ENCODE data around the gene FADS3.

FADS3 gene, protein sequence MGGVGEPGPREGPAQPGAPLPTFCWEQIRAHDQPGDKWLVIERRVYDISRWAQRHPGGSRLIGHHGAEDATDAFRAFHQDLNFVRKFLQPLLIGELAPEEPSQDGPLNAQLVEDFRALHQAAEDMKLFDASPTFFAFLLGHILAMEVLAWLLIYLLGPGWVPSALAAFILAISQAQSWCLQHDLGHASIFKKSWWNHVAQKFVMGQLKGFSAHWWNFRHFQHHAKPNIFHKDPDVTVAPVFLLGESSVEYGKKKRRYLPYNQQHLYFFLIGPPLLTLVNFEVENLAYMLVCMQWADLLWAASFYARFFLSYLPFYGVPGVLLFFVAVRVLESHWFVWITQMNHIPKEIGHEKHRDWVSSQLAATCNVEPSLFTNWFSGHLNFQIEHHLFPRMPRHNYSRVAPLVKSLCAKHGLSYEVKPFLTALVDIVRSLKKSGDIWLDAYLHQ

DNA sequence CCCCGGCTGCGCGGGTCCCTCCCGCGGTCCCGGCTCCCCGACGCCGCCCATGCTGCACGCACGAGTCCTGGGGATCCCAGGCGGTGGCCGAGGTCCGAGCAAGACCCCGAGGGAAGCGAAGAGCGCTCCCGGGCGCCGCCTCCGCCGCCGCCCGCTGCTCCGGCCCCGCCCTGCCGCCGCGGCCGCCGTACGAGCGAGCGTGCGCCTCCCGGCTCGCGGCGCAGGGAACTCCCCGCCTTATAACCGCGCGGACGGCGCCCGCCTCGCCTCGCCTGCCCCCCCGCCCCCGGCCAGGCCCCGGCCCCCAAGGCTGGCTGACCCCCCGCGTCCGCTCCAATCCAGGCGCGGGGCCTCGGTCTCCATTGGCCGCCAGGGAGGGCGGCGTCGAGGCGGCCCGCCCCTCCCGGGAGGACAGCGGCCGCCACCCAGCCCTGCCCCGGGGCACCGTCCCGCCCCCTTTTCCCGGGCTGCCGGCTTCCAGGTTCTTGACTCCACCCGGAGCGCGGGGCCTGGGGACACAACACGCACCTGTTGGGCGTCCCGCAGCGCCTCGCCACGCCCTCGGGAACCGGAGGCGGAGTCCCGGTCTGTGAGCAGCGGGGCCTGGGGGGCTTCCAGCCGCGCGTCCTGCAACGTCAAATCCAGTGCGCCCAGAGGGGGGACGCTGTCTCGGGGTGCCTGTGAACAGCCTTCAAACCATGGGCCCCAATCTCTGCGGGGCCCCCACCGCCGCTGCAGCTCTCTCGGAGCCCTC lies at the start of gene FADS3:
TSS of gene FADS3 (minus strand) at position 215 of the 754 bp plus-strand sequence. CDS start at position 51, 164 bp downstream.
- peak; percentile 81 for DNase-seq

DNA sequence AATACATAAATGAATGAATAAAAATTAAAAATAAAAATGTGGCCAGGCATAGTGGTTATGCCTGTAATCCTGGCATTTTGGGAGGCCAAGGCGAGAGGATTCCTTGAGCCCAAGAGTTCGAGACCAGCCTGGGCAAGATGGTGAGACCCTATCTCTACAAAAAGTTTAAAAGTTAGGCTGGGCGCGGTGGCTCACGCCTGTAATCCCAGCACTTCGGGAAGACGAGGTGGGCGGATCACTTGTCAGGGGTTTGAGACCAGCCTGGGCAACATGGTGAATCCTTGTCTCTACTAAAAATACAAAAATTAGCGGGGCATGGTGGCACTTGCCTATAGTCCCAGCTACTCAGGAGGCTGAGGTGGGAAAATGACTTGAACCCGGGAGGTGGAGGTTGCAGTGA lies 49.1 kb upstream of the FADS3 start:
- DNase-seq, result no peak

DNA sequence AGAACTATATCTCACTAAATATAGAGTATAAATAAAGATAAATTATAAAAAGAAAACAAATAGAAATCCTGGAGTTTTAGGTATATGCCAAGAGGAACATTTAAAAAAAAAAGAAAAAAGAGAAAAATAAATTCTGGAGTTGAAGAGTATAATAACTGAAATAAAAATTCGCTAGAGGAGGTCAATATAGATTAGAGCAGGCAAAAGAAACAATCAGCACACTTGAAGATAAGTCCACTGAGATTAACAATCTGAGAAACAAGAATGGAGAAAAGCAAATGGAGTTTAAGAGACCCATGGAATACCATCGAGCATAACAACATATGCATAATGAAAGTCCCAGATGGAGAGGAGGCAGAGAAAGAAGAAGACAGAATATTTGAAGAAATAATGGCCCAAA lies 44.5 kb upstream of the FADS3 start:
- DNase-seq, result no peak

DNA sequence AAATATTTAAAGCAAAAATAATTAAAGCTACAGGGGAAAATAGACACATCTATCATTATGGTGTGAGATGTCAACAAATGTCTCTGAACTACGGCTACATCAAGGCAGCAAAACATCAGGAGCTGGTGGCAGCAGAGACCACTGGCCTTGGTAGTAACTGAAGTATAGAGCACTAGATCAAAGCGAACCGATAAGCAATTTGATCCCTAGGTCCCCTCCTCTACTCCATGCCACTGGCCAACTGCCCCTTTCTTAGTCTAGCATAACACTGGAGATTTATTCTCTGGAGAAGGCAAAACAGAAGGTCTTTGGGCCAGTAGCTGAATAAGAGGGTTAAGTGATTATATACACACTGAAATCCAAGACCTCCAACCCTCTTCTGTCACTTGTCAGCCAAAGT lies 39.6 kb upstream of the FADS3 start:
- no peak for DNase-seq

DNA sequence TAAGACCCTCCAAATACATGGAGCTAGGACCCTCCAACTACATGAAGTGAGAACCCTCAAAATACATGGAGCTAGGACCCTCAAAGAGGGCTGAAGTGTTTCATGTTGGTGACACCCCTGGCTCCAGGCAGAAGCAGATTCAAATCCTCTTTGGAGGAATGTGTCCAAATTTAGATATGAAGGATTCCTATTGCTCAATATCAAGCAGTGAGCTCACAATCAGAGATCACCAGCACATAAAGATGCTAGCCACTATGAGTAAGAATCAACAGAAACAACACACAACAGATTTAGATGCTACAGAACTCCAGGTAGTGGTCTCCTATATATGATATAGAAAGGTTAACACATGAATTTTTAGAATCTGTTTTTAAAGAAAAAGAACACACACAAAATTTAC lies 37.3 kb upstream of the FADS3 start:
- no peak for DNase-seq

DNA sequence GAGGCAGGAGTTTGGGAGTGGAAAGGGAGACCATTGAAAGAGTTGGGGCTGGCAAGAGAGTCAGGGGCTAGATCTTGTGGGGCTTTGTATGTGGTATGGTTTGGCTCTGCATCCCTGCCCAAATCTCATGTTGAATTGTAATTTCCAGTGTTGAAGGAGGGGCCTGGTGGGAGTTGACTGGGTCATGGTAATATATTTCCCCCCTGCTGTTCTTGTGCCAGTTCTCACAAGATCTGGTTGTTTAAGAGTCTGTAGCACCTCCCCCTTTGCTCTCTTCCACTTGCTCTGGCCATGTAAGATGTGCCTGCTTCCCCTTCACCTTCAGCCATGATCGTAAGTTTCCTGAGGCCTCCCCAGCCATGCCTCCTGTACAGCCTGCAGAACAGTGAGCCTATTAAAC lies 36.2 kb upstream of the FADS3 start:
- DNase-seq, result no peak

DNA sequence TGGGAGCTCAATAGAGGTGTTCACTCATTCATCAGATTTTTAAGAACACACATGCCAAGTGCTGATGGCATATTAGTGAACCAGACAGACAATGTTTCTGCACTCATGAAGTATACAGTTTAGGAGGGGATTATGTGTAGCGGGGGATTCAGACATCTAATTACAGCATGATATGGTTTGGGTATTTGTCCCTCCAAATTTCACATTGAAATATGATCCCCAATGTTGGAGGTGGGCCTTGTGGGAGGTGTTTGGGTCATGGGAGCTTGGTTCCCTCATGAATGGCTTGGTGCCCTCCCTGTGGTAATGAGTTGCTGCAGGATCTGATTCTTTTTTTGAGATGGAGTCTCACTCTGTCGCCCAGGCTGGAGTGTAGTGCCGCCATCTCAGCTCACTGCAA lies 34.9 kb upstream of the FADS3 start:
- no peak for DNase-seq

DNA sequence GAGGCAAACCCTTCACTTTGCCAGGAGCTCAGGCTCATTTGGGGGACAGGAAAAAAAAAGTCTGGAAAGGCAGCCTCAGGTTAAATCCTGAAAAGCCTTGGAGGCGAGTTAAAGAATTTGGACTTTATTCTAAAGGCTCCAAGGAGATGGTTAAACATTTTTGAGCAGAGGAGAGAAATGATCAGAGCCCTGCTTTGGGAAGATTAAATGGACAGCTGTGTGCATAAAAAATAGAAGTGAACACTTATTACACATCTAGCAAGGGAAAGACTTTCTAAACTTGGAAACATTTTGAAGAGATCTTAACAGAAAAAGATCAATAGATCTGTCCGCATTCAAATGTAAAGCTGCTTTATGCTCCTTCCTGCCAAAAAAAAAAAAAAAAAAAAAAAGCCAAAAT lies 34.4 kb upstream of the FADS3 start:
- no peak for DNase-seq

DNA sequence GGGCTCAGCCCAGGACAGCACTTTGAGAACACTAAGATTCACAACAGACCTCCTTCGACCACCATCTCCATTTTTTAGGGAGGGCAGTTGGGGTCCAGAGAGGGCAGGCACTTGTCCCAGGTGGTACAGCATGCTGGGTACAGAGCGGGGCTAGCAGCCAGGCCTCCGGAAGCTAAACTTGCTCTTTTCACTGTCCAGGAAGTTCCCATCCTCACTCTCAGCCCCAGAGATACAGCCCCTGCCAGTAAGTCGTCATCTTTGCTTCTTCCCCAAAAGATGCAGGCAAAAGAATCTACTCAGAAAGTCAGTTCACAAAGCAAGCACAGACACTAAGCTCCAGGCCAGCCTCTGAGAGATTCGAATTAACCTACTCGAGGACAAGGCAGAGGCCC lies 32.7 kb upstream of the FADS3 start:
- DNase-seq, result no peak

DNA sequence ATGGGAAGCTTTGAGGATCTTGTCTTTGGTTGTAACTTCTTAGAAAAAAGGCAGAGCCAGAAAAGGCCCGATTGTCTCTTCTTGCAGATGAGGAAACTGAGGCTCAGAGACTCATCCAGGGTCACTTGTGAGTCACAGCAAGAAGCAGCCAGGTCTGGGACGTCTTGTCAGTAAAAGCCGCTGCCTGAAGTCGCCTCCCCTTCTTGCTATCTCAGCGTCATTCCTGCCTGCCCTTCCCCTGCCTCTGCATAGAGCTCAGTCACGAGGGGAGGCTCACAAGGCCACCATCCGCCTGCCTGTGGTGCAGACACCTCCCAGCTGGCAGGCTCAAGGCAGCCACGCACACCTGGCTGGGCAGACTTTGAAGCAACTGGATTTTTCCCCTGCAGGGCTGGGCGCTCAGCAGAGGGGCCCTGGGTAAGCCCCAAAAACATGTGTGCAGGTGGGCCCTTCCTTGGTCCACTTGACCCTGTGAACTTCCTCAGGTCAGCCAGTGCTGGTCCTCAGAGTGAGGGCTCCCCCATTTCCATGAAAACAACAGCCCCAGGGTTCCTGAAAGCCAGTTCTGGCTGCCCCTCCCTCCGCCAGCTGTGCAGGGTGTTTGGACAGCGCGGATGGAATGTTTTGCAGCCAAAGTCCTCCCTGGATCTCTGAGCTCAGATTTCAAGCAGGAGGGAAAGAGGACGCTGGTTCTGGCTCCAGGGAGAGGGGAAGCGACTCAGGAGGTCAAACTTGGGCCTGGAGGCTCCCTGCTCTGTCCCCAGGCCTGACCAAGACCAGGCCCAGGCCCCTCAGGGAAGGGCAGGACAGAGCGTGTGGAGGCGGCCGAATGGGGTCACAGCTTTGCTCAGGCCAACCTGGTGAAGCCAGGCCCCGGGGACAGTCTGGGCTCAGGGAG lies 32.1 kb upstream of the FADS3 start:
- DNase-seq, result no peak

DNA sequence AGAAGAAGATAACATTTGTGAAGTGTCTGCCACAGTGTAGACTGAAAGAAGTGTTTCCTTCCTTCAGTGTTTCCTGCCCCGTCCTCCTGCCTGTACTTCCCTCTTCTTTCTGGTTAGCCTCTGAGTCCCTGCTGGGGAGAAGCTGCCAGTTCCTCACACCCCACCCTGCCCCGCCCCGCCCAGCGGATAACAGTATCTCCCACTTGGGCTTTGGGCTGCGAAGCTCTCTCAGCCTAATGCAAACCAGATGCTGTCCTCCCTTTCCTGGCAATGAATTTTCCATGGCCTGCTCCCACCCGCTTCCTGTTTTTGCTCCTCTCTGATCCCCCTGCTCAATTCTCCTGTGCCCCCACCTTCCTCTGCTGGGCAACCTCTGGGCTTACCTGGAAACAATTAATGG lies 31.2 kb upstream of the FADS3 start:
- no peak for DNase-seq

DNA sequence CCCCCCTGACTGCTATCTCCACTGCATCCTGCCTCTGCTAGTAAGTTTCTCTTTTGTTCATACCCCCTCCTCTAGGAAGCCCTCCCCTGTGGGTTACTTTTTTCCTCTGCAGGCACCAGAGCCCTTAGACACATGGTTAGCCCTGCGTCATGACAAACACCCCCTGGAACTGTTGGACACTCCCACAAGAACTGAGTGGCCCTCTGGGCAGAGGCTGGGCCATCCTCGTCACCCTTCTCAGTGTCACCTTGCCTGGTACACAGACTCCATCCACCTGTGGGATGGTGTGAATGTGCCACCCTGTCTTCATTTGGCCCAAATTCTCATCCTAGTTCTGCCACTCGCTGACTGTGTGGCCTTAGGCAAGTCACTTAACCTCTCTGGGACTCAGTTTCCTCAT lies 30.1 kb upstream of the FADS3 start:
- no peak for DNase-seq

DNA sequence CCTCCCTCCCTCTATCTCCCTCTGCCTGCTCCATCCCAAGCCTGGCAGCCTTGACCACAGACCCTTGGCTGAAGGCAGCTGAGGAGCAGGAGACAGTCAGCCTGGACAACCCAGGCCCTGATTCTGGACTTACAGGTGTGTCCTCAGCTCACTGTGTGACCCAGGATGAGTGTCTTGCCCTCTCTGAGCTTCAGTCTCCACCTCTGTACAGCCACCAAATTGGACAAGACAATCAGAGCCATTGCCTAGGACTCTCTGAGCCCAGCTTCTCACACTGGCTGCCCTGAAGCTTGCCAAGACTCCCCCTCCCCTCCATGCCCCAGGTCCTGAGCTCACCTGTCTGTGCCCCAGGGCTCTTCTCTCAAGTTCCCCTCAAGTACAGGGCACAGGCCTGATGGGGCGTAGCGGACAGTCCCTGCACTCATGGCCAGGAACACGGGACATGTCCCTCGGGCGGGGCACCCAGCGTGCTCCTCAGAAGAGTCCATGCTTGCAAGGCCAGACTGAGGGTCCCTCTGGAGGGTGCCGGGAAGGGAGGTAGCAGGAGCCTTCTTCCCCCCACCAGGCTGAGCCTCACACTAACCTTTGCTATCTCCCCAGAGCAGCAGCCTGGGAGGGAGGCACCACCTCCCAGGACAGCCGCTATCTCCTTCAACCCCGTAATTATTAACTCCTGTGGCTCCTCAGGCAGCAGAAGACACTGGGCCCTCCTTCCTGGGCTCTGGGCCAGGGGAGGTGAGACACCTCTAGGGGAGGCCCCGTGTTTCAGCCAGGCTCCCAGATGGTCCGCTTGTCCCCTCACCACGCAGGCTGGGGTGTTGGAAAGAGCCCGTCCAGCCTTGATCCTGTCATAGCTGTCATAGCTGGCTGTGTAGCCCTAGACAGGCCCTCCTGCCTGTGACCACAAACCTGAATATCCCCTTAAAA lies 28.6 kb upstream of the FADS3 start:
- no peak for DNase-seq

DNA sequence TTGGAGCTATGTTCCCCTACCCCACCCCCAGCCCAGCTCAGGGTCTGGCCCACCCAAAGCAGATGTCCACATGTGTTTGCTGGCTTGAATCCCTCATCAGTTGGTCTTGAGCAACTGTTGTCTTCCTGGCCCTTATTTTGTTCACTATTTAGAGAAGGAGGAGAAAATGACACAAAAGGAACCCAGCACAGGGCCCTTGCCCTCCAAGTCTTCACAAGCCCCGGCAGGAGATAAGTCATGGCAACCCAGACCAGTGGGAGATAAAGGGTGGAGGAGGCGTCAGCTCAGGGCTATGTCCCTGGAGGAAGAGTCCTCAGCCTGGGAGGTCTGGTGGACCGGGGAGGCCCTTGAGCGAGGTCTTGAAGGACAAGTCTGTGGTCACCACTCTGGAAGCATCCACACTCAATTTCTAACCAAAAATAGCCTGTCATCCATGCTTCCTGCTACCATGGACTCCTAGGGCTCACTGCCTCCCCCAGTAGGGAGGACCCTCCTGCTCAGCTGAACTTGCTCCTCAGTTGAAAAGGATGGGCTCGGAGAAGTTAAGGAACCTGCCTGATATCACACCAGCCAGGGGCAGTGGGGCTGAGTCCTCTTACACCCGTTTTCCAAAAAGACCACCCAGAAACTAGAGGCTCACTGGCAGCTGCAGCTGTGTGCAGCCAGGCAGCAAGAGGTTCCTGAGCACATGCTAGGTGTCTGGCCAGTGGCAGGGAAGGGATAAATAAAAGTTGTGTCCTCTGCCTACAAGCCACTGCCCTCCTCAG lies 27.8 kb upstream of the FADS3 start:
- DNase-seq, result no peak

DNA sequence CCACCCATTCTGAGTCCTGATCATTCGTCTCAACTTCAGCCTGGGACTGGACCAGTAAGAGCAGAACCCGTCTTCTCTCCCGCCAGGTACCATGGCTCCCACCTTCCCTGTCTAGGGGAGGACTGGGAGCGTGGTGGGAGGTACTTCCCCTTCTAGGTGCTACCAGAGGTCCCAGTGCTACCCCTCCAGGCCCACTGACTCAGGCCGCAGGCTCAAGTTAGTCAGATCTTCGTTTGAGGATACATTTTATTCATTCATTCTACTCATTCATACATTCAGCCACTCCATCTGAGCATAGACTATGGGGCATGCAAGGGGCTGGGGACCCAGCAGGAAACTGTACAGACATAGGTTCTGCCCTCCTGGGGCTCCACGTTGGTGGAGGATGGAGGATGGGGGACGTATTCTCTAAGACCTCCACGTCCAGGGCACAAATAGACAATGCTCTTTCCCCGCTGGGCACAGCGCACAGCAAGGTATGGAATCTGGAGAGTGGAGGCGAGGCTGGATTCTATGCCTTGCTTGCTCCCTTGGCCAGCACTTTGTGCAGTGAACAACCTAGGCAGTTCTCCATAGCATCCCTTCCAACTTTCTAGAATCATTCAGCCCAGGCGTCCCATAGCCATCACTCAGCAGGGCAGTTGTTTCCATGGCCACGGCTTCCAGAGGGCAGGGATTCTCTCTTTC lies 27.0 kb upstream of the FADS3 start:
- DNase-seq, result peak; percentile 51

DNA sequence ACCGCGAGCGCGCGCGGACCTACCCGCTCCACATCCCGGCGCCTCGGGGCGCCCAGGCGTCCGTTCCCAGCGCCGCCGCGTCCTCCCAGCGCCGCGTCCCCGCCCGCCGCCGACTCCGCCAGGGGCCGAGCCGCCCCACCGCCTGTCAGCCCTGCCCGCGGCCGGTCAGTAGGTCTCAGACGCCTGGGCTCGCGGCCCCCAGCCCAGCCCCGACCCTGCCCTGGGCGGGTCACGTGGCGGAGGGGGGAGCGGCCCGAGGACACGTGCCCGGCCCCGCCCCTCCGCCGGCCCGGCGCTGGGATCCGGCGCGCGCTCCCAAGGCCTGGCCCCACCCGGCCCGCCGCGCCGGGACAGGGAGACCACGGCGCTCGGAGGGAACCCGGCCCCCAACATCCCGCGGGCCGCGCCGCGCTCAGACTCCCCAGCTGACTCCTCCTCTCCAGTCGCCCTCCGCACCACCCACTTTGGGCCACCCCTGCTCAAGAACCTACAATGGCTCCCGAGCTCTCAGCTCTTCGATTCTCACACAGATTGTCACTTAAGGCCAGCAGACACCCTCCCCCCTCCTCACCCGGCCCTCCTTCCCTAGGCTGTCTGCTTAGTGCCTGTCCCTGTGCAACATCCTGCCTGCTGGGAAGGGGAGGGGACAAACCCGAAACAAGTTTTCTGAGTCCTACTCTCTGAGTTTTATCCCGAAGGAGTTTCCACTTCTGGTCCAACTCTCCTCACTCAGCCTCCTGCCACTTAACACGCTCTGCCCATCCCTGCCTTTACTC lies 26.2 kb upstream of the FADS3 start, which contains the start of gene RAB3IL1:
TSS of gene RAB3IL1 (minus strand) at position 233 of the 776 bp plus-strand sequence. CDS start at position 34, 199 bp downstream.
- peak; percentile 56 for DNase-seq

DNA sequence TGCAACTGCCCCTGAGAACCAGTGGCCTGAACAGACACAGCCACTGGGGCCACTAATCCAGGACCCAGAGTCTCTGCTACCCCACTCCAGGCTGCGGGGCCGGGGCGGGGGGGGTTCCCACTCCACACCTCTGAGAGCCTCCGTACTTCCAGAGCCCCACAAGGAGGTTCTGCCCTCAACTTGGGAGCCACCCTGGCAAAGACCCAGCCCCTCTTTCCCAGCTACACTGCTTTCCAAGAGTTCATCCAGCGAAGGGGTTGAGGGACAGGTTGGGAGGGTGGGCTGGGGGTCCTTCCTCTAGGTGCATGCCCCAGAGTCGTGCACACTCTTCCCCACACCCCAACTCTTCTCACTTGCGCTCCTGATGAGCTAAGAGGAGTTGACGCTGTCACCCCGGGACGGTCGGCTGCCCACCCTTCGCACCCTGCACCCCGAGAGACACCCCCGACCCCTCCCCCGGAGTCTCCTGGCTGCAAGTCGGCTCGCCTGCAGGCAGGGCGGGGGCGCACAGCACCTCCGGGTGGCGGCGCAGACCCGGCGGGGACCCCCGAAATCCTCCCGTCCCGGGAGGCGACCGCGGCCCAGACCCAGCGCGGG lies 25.5 kb upstream of the FADS3 start:
- DNase-seq, result peak; percentile 57

DNA sequence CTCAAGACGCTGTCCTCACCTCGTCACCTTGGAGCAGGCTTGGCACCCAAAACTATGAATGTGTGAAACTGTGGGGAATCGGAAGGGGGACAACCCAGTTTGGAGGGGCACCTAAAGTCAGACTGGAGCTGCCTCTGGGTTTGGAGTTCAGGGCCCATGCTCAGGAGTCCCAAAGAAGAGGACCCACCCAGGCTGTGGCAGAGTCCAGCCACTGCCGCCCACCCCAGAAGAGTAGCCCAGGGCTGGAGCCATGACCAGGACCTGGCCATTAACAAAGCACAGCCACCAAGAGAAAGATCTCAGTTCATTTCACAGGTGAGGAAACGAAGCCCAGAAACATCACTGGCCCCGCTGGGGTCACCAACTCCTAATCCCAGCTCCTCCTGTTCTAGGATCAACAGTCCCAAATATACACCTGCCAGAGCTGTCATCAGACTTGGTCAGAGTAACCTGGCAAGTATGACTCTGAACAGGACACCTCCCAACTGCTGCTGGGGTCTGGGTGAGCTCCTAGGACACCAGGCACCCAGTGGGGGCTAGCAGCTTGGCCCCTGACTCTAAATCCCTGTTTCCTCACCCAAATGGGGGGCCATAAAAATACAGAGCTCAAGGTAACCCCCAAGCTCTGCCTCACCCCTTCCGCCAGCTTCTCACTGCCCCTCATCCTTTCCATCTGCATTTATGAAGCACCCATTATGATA lies 23.3 kb upstream of the FADS3 start:
- DNase-seq, result no peak
